Measurements from ENCODE around the gene TFIP11.

DNA sequence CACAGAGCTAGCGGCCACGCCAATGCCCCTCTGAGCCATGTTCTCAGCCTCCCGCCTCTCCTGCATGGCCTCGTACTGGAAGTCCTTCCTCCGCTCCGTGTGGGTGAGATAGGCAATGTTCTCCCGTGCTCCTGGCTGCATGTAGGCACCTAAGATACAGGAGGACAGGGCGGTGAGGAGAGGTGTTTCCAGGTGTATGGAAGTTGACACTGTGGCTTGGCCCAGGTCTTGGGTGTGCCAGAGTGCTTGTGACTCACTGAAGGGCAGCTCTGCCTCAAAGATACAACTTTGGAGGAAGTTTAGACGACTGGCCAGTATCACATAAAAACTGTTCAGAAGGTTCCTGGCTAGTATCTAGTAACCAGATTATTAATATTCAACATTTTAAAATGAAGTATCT lies 20.1 kb downstream of the TFIP11 start:
- TF ChIP-seq, protein P1, sequence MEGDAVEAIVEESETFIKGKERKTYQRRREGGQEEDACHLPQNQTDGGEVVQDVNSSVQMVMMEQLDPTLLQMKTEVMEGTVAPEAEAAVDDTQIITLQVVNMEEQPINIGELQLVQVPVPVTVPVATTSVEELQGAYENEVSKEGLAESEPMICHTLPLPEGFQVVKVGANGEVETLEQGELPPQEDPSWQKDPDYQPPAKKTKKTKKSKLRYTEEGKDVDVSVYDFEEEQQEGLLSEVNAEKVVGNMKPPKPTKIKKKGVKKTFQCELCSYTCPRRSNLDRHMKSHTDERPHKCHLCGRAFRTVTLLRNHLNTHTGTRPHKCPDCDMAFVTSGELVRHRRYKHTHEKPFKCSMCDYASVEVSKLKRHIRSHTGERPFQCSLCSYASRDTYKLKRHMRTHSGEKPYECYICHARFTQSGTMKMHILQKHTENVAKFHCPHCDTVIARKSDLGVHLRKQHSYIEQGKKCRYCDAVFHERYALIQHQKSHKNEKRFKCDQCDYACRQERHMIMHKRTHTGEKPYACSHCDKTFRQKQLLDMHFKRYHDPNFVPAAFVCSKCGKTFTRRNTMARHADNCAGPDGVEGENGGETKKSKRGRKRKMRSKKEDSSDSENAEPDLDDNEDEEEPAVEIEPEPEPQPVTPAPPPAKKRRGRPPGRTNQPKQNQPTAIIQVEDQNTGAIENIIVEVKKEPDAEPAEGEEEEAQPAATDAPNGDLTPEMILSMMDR (IDR thresholded peaks at IDR 0.05), result no peak
- TF ChIP-seq POLR2A (IDR thresholded peaks at IDR 0.05), result no peak

Data from prostate gland (tissue), 2 donors.